H1 (cell line): ENCODE measurements around the gene RBL1. TPM values are rescaled to one million over a fixed set of nuclear protein-coding genes. Genes with fewer than 3 reads are reported as not detected.

Source experiments
- CBX8 ChIP-seq: fragments of 300-800, 300-1000 bp; sonication (generic); IDR thresholded peaks from 2 replicates; pipeline ENCODE4 v1.7.1; 2016; ENCODE audit warnings: low read depth, low read length, borderline replicate concordance
- CHD7 ChIP-seq: fragments of 300-600 bp; sonication (generic); IDR thresholded peaks from 2 replicates; pipeline ENCODE4 v1.7.1; 2012; ENCODE audit warnings: low read length, moderate library complexity, mild to moderate bottlenecking, inconsistent platforms; ENCODE audit not compliant: insufficient replicate concordance
- POLR2A ChIP-seq, 2 experiments: IDR thresholded peaks; 1 replicate in 1 of 2; 2 replicates in 1 of 2; pipeline ENCODE4 v1.6.1; 2011; ENCODE audit warnings: low read depth in 2 of 2, low read length in 2 of 2, mild to moderate bottlenecking in 2 of 2; ENCODE audit errors: control extremely low read depth in 1 of 2
- polyA plus RNA-seq, 7 experiments: library from polyadenylated mRNA; depleted of rRNA in 3 of 7; stranded (reverse) in 5 of 7; unstranded in 2 of 7; fragments of >200 nt in 5 of 7; fragments of 200-250 nt in 2 of 7; gene quantifications; 1 replicate in 5 of 7; 2 replicates in 1 of 7; 4 replicates in 1 of 7; pipeline versions ENCODE4 v1.2.1 to v1.2.3, GENCODE V29; 2011 to 2013; ENCODE audit warnings: missing spikeins in 2 of 7, mixed read lengths in 2 of 7
- total RNA-seq: library from RNA; stranded (reverse); fragmentation: NEBNext Ultra II Directional; extraction: Animal tissue kit (Norgen Biotek cat#: 25700); gene quantifications from 2 replicates; pipeline ENCODE4 v1.2.1, GENCODE V29; 2021

Gene RBL1
- total and polyA plus RNA-seq, 2 of the 8 experiments (the other 6 are each of a cell fraction or from before 2014, with no cell fraction given): 3.2 to 12.3 TPM

GRCh38 chr20:37114012-37114411, 18.2 kb upstream of the RBL1 start (continued):
- TF ChIP-seq CHD7 (no peak), POLR2A (IDR thresholded peaks at IDR 0.05; ENCODE audit: control extremely low read depth in 1 of 2, low read depth in 2 of 2, low read length in 2 of 2) (no peak), CBX8 (no peak)
